IMR-90 (cell line): ENCODE measurements around the gene CYP39A1. TPM values are rescaled to one million over a fixed set of nuclear protein-coding genes. Genes with fewer than 3 reads are reported as not detected.

Experiments
- ATAC-seq: fragments of 200-7000 bp; cut with Tn5 transposase; 2 replicates; pipeline ENCODE4 v1.9.1; 2020; ENCODE audit warnings: low read depth, mild to moderate bottlenecking, moderate library complexity
- BruUV-seq: library from RNA; stranded (reverse); fragments of 400-500 nt; replicated peaks from 2 replicates; lab custom pipeline; 2021; lab: Mats Ljungman, UMichigan
- CTCF ChIA-PET: fragments of 300-600 bp; formaldehyde crosslinking; extraction: SDS; loops from one replicate; lab custom pipeline; 2021; ENCODE audit warnings: antibody characterized with exemption; lab: Yijun Ruan, JAX
- POLR2A ChIA-PET: fragments of 300-600 bp; sonication (Branson Sonifier 250); formaldehyde crosslinking; loops from one replicate; lab custom pipeline; 2022; ENCODE audit warnings: antibody characterized with exemption; ENCODE audit not compliant: unreplicated experiment; lab: Charles Lee
- DNase-seq: peaks from one replicate; pipeline ENCODE4 v3.0.0; 2013
- H2AFZ ChIP-seq: replicated peaks from 2 replicates; pipeline ENCODE3; 2013; ENCODE audit warnings: low read length, mild to moderate bottlenecking; ENCODE audit not compliant: poor library complexity
- H2AK5ac ChIP-seq: 2 replicates; pipeline ENCODE4 v1.6.1; 2013; ENCODE audit warnings: low read depth, low read length, inconsistent platforms
- H2AK9ac ChIP-seq: replicated peaks from 2 replicates; pipeline ENCODE3; 2013; ENCODE audit warnings: mild to moderate bottlenecking, low read depth, low read length, moderate library complexity; ENCODE audit not compliant: poor library complexity
- H2BK120ac ChIP-seq: 2 replicates; pipeline ENCODE4 v1.6.1; 2013; ENCODE audit warnings: low read depth, low read length, inconsistent platforms
- H2BK15ac ChIP-seq: 3 replicates; pipeline ENCODE4 v1.6.1; 2013; ENCODE audit warnings: low read depth, low read length, inconsistent platforms
- H2BK20ac ChIP-seq: 2 replicates; pipeline ENCODE4 v1.6.1; 2013; ENCODE audit warnings: low read depth, mild to moderate bottlenecking, inconsistent platforms, low read length, moderate library complexity
- H2BK5ac ChIP-seq: 2 replicates; pipeline ENCODE4 v1.6.1; 2013; ENCODE audit warnings: mild to moderate bottlenecking, low read depth, low read length, inconsistent platforms; ENCODE audit not compliant: poor library complexity, severe bottlenecking
- H3K14ac ChIP-seq: replicated peaks from 2 replicates; pipeline ENCODE4 v1.6.1; 2013; ENCODE audit warnings: low read depth, low read length, inconsistent platforms
- H3K18ac ChIP-seq: 2 replicates; pipeline ENCODE4 v1.6.1; 2013; ENCODE audit warnings: low read depth, low read length, control low read depth
- H3K23ac ChIP-seq: 2 replicates; pipeline ENCODE4 v1.6.1; 2013; ENCODE audit warnings: low read depth, low read length, inconsistent platforms
- H3K27ac ChIP-seq: 2 replicates; pipeline ENCODE4 v1.5.1; 2013; ENCODE audit warnings: mild to moderate bottlenecking, control low read depth, low read length; ENCODE audit not compliant: insufficient read depth
- H3K27me3 ChIP-seq: 2 replicates; pipeline ENCODE4 v1.6.1; 2013; ENCODE audit warnings: low read length; ENCODE audit not compliant: control insufficient read depth, insufficient read depth
- H3K36me3 ChIP-seq: 2 replicates; pipeline ENCODE4 v1.6.1; 2013; ENCODE audit warnings: low read length, mixed read lengths; ENCODE audit not compliant: control insufficient read depth, insufficient read depth
- H3K4ac ChIP-seq: 2 replicates; pipeline ENCODE4 v1.6.1; 2013; ENCODE audit warnings: low read depth, low read length, inconsistent platforms
- H3K4me1 ChIP-seq: 2 replicates; pipeline ENCODE4 v1.6.1; 2013; ENCODE audit warnings: low read length, mixed read lengths; ENCODE audit not compliant: control insufficient read depth, insufficient read depth
- H3K4me2 ChIP-seq: 2 replicates; pipeline ENCODE4 v1.6.1; 2013; ENCODE audit warnings: low read depth, mild to moderate bottlenecking, control low read depth, low read length, moderate library complexity
- H3K4me3 ChIP-seq: 2 replicates; pipeline ENCODE4 v1.5.1; 2013; ENCODE audit warnings: low read depth, mild to moderate bottlenecking, control low read depth, low read length, moderate library complexity; ENCODE audit not compliant: insufficient read depth
- H3K56ac ChIP-seq: 2 replicates; pipeline ENCODE4 v1.6.1; 2013; ENCODE audit warnings: low read length, inconsistent platforms; ENCODE audit not compliant: insufficient read depth; ENCODE audit errors: extremely low read depth
- H3K79me1 ChIP-seq, 2 experiments: 2 replicates each; pipeline ENCODE4 v1.6.1; 2013; ENCODE audit warnings: low read length in 2 of 2, inconsistent platforms in 1 of 2, low read depth in 1 of 2
- H3K9ac ChIP-seq: 2 replicates; pipeline ENCODE4 v1.6.1; 2013; ENCODE audit warnings: low read depth, low read length, control low read depth
- H3K9me1 ChIP-seq: 2 replicates; pipeline ENCODE4 v1.6.1; 2013; ENCODE audit warnings: low read length, inconsistent platforms; ENCODE audit not compliant: insufficient read depth
- H3K9me3 ChIP-seq: 2 replicates; pipeline ENCODE4 v1.6.1; 2013; ENCODE audit warnings: low read length; ENCODE audit not compliant: control insufficient read depth, insufficient read depth
- H4K20me1 ChIP-seq: 2 replicates; pipeline ENCODE4 v1.6.1; 2013; ENCODE audit warnings: low read length, inconsistent platforms; ENCODE audit not compliant: insufficient read depth
- H4K5ac ChIP-seq: 2 replicates; pipeline ENCODE4 v1.6.1; 2013; ENCODE audit warnings: mild to moderate bottlenecking, low read depth, low read length, control low read depth
- H4K8ac ChIP-seq, 2 experiments: 2 replicates each; pipeline ENCODE4 v1.6.1; 2013; ENCODE audit warnings: low read depth in 2 of 2, low read length in 2 of 2, control low read depth in 1 of 2, inconsistent platforms in 1 of 2
- H4K91ac ChIP-seq: 2 replicates; pipeline ENCODE4 v1.6.1; 2013; ENCODE audit warnings: low read depth, low read length, inconsistent platforms; ENCODE audit not compliant: insufficient read depth
- BHLHE40 ChIP-seq: fragments of 150-350 bp; IDR thresholded peaks from 2 replicates; pipeline ENCODE4 v1.6.1; 2016; ENCODE audit warnings: mild to moderate bottlenecking, low read depth, low read length
- CEBPB ChIP-seq: IDR thresholded peaks from 2 replicates; pipeline ENCODE4 v1.6.1; 2012; ENCODE audit warnings: low read depth, low read length, improper control_type of control experiment
- CHD1 ChIP-seq: IDR thresholded peaks from 2 replicates; pipeline ENCODE4 v1.6.1; 2012; ENCODE audit warnings: low read depth, low read length, improper control_type of control experiment
- CTCF ChIP-seq: conservative IDR thresholded peaks from 2 replicates; pipeline ENCODE4 v1.5.1; 2012; ENCODE audit warnings: mild to moderate bottlenecking, low read depth, low read length, improper control_type of control experiment
- ELK1 ChIP-seq: fragments of 150-350 bp; IDR thresholded peaks from 2 replicates; pipeline ENCODE4 v1.6.1; 2016; ENCODE audit warnings: low read depth, mild to moderate bottlenecking, low read length, moderate library complexity, borderline replicate concordance
- FOS ChIP-seq: fragments of 150-350 bp; IDR thresholded peaks from 2 replicates; pipeline ENCODE4 v1.6.1; 2016; ENCODE audit warnings: low read depth, low read length
- MAFK ChIP-seq: IDR thresholded peaks from 2 replicates; pipeline ENCODE4 v1.6.1; 2012; ENCODE audit warnings: low read depth, low read length, improper control_type of control experiment
- MAZ ChIP-seq: IDR thresholded peaks from 2 replicates; pipeline ENCODE4 v1.6.1; 2012; ENCODE audit warnings: low read depth, mild to moderate bottlenecking, low read length, improper control_type of control experiment, moderate library complexity, borderline replicate concordance
- MXI1 ChIP-seq: IDR thresholded peaks from 2 replicates; pipeline ENCODE4 v1.6.1; 2012; ENCODE audit warnings: low read depth, mild to moderate bottlenecking, low read length, moderate library complexity, borderline replicate concordance
- NFE2L2 ChIP-seq: fragments of 150-350 bp; IDR thresholded peaks from 2 replicates; pipeline ENCODE4 v1.6.1; 2016; ENCODE audit warnings: low read depth, mild to moderate bottlenecking, low read length
- POLR2A ChIP-seq: IDR thresholded peaks from 2 replicates; pipeline ENCODE4 v1.6.1; 2012; ENCODE audit warnings: mild to moderate bottlenecking, low read depth, low read length
- RAD21 ChIP-seq: IDR thresholded peaks from 2 replicates; pipeline ENCODE4 v1.6.1; 2012; ENCODE audit warnings: low read length, improper control_type of control experiment
- RCOR1 ChIP-seq: IDR thresholded peaks from 2 replicates; pipeline ENCODE4 v1.6.1; 2012; ENCODE audit warnings: mild to moderate bottlenecking, low read length, improper control_type of control experiment; ENCODE audit not compliant: insufficient replicate concordance
- RFX5 ChIP-seq: IDR thresholded peaks from 2 replicates; pipeline ENCODE4 v1.8.0; 2012; ENCODE audit warnings: low read depth, mild to moderate bottlenecking, low read length, moderate library complexity
- SMC3 ChIP-seq: fragments of 150-350 bp; IDR thresholded peaks from 2 replicates; pipeline ENCODE4 v1.6.1; 2016; ENCODE audit warnings: low read depth, mild to moderate bottlenecking, antibody characterized with exemption, low read length, moderate library complexity
- USF2 ChIP-seq: fragments of 150-350 bp; IDR thresholded peaks from 2 replicates; pipeline ENCODE4 v1.6.1; 2017; ENCODE audit warnings: mild to moderate bottlenecking, antibody characterized with exemption, low read length, low read depth
- WGBS, 2 experiments: methylation state at CpG; one replicate each; pipeline versions ENCODE4 v1.1.5 to v1.1.7; 2013; ENCODE audit warnings: missing lambda C conversion rate in 2 of 2; ENCODE audit not compliant: insufficient read length in 1 of 2; ENCODE audit errors: extremely low coverage in 2 of 2; 5-methylcytosine and 5-hydroxymethylcytosine counted together
- dilution Hi-C: fragments of 300-500 bp; cut with HindIII; formaldehyde crosslinking; loops from one replicate; pipeline ENCODE4 v1.14.3; 2018; ENCODE audit warnings: low sequenced_read_pairs; ENCODE audit not compliant: unreplicated experiment
- in situ Hi-C: fragments of 300-500 bp; cut with MboI; formaldehyde crosslinking; loops from 3 replicates; pipeline ENCODE4 v1.14.3; 2019; ENCODE audit warnings: low sequenced_read_pairs, inconsistent platforms, mixed read lengths
- intact Hi-C: fragments of 100-400 bp; cut with micrococcal nuclease; formaldehyde crosslinking; loops from 2 replicates; pipeline ENCODE4 v1.10.0; 2022
- polyA plus RNA-seq, 3 experiments: library from polyadenylated mRNA; depleted of rRNA; stranded (reverse); fragments of >200 nt; gene quantifications; 2 replicates each; pipeline ENCODE4 v1.2.3, GENCODE V29; 2012; ENCODE audit warnings: low replicate concordance in 1 of 3
- total RNA-seq: library from RNA; depleted of rRNA; stranded (reverse); fragments of >200 nt; gene quantifications from 2 replicates; pipeline ENCODE4 v1.2.3, GENCODE V29; 2012

Gene CYP39A1
- total and polyA plus RNA-seq, 2 of the 4 experiments (the other 2 are of a cell fraction): 0.03 TPM; not detected in 1

- Histone ChIP-seq H3K27me3 (no peaks in the 10 kb centered on the region), H3K27ac (no peak overlapping the region), H3K18ac (no peak overlapping the region), H2BK120ac (no peak overlapping the region), H3K79me1 (no peaks in the 10 kb centered on the region), H3K4me1 (no peaks in the 10 kb centered on the region), H3K9ac (no peak overlapping the region), H3K9me1 (no peaks in the 10 kb centered on the region), H2AK5ac (no peak overlapping the region), H2AK9ac (no peak overlapping the region), H2BK20ac (no peak overlapping the region), H3K4ac (no peak overlapping the region), H3K9me3 (no peaks in the 10 kb centered on the region), H3K4me2 (no peak overlapping the region), H2BK15ac (no peak overlapping the region), H4K5ac (no peak overlapping the region), H2AFZ (no peak overlapping the region), H4K8ac (no peak overlapping the region), H4K20me1 (no peaks in the 10 kb centered on the region), H2BK5ac (no peak overlapping the region), H4K91ac (no peak overlapping the region), H3K14ac (no peak overlapping the region), H3K36me3 (no peaks in the 10 kb centered on the region), H3K4me3 (no peak overlapping the region), H3K56ac (no peak overlapping the region), H3K23ac (no peak overlapping the region)
- ChIA-PET CTCF (no interaction called here), POLR2A (no interaction called here)
- no TSS peak for BruUV-seq
- ATAC-seq (no peak), DNase-seq (no peak)
- in situ Hi-C loops: no loop called here
- no CpG with 5 or more reads among the region's 1 CpG for WGBS, 2 experiments
- intact Hi-C loops: no loop called here
- dilution Hi-C loops: no loop called here
- TF ChIP-seq CTCF (no peak), ELK1 (no peak), CHD1 (no peak), CEBPB (no peak), POLR2A (no peak), RAD21 (no peak), BHLHE40 (no peak), MAFK (no peak), RFX5 (no peak), NFE2L2 (no peak), USF2 (no peak), MAZ (no peak), SMC3 (no peak), FOS (no peak), RCOR1 (no peak), MXI1 (no peak)
These were observed 21.8 kb upstream of the CYP39A1 start for GRCh38 chr6:46674410-46674809.
